Bronchus fibroblast of lung (primary cell): ENCODE data around the gene PSMG2. TPM values are rescaled to one million over a fixed set of nuclear protein-coding genes. Genes with fewer than 3 reads are reported as not detected.

Source experiments
- total RNA-seq: library from RNA; depleted of rRNA; stranded (reverse); fragments of >200 nt; gene quantifications from 2 replicates; pipeline ENCODE4 v1.2.3, GENCODE V29; 2015

PSMG2 gene
- total RNA-seq, result 74.0 and 86.8 TPM in 2 replicates

GRCh38 chr18:12702221-12703095, at the start of gene PSMG2, which contains the start of gene CEP76:
PSMG2 (plus strand) TSS chr18:12703042; CDS start chr18:12703108, 66 bp downstream.
CEP76 (minus strand) TSS chr18:12702723; CDS start chr18:12702548, 175 bp downstream.

GRCh38 chr18:12657684-12658425, 45.0 kb upstream of the PSMG2 start, which contains the start of gene SPIRE1:
SPIRE1 (minus strand) TSS chr18:12658107; CDS start chr18:12657866, 241 bp downstream.

Other genes starting within 250 kb of the PSMG2 start
- 9.7 and 10.4 TPM in 2 replicates for gene SPIRE1, start 44.9 kb upstream of the PSMG2 start, total RNA-seq
- gene CEP76, start 319 bp upstream of the PSMG2 start, total RNA-seq, result 7.6 and 8.5 TPM in 2 replicates
- 22.0 and 29.1 TPM in 2 replicates for gene PTPN2, start 181.2 kb downstream of the PSMG2 start, total RNA-seq
- 32.4 TPM in 2 replicates for gene SEH1L, start 245.0 kb downstream of the PSMG2 start, total RNA-seq